HG03378 (cell line): ENCODE results near the gene B4GALNT2.
"Not testable (repeated sequence)": the region's sequence is repeated elsewhere in the genome, so short reads cannot be mapped to it uniquely, and the experiment has no call there.

Experiments used
- ATAC-seq: cut with Tn5 transposase; IDR thresholded peaks from one replicate; pipeline ENCODE4 v1.9.1; 2021; ENCODE audit warnings: mild to moderate bottlenecking, moderate library complexity; ENCODE audit not compliant: unreplicated experiment

The B4GALNT2 gene

GRCh38 chr17:49180303-49180702, 47.7 kb downstream of the B4GALNT2 start:
- no peak for ATAC-seq

GRCh38 chr17:49180998-49181635, 48.5 kb downstream of the B4GALNT2 start:
- no peak for ATAC-seq

GRCh38 chr17:49183341-49183740, 50.8 kb downstream of the B4GALNT2 start:
- no peak for ATAC-seq

- ATAC-seq, result no peak
These were observed 51.2 kb downstream of the B4GALNT2 start for GRCh38 chr17:49183801-49184200.

GRCh38 chr17:49184522-49184921, 52.0 kb downstream of the B4GALNT2 start:
- not testable (repeated sequence) for ATAC-seq

- ATAC-seq, result not testable (repeated sequence)
These were observed 52.8 kb downstream of the B4GALNT2 start for GRCh38 chr17:49185381-49185780.

GRCh38 chr17:49187301-49187700, 54.7 kb downstream of the B4GALNT2 start:
- no peak for ATAC-seq

- no peak for ATAC-seq
These were observed 58.4 kb downstream of the B4GALNT2 start for GRCh38 chr17:49190932-49191331.

GRCh38 chr17:49191409-49191916, 58.9 kb downstream of the B4GALNT2 start:
- ATAC-seq, result peak; percentile 10

GRCh38 chr17:49191917-49192741, 59.6 kb downstream of the B4GALNT2 start:
- ATAC-seq, result peak; percentile 54

- no peak for ATAC-seq
These were observed 61.1 kb downstream of the B4GALNT2 start for GRCh38 chr17:49193513-49194296.

- no peak for ATAC-seq
These were observed 61.7 kb downstream of the B4GALNT2 start for GRCh38 chr17:49194297-49194607.

- no peak for ATAC-seq
These were observed 63.2 kb downstream of the B4GALNT2 start for GRCh38 chr17:49195751-49196150.

- no peak for ATAC-seq
These were observed 64.0 kb downstream of the B4GALNT2 start for GRCh38 chr17:49196520-49196919.

- ATAC-seq, result no peak
These were observed 64.9 kb downstream of the B4GALNT2 start for GRCh38 chr17:49197346-49197998.

GRCh38 chr17:49198211-49198610, 65.6 kb downstream of the B4GALNT2 start:
- ATAC-seq, result no peak

- ATAC-seq, result no peak
These were observed 68.0 kb downstream of the B4GALNT2 start for GRCh38 chr17:49200423-49201083.

- ATAC-seq, result no peak
These were observed 68.9 kb downstream of the B4GALNT2 start for GRCh38 chr17:49201481-49201927.

- no peak for ATAC-seq
These were observed 71.2 kb downstream of the B4GALNT2 start for GRCh38 chr17:49203796-49204195.

- ATAC-seq, result no peak
These were observed 71.9 kb downstream of the B4GALNT2 start for GRCh38 chr17:49204516-49204915.
